Upper lobe of left lung (tissue), 6 donors: ENCODE measurements around the gene PRRC2C. TPM values are rescaled to one million over a fixed set of nuclear protein-coding genes. Genes with fewer than 3 reads are reported as not detected.

Experiments
- ATAC-seq, 2 donors: fragments of 200-7000 bp; cut with Tn5 transposase; one replicate each; pipeline ENCODE4 v1.9.1; 2022; ENCODE audit warnings: mild to moderate bottlenecking in 2 of 2, moderate library complexity in 2 of 2; ENCODE audit not compliant: low FRiP score in 2 of 2
- DNase-seq, 2 donors: peaks; one replicate each; pipeline ENCODE4 v3.0.0-alpha.2; 2019 to 2020
- H3K27ac ChIP-seq, 4 donors: fragments of 200-600 bp; sonication (generic); one replicate each; pipeline ENCODE4 v1.5.1; 2016 to 2019
- H3K27me3 ChIP-seq, 4 donors: fragments of 200-600 bp; sonication (generic); one replicate each; pipeline ENCODE4 v1.5.1; 2017 to 2019
- H3K36me3 ChIP-seq, 4 donors: fragments of 200-600 bp; sonication (generic); one replicate each; pipeline ENCODE4 v1.5.1; 2016 to 2019
- H3K4me1 ChIP-seq, 4 donors: fragments of 200-600 bp; sonication (generic); one replicate each; pipeline ENCODE4 v1.5.1; 2018 to 2019
- H3K4me3 ChIP-seq, 4 donors: fragments of 200-600 bp; sonication (generic); one replicate each; pipeline ENCODE4 v1.5.1; 2017 to 2019; ENCODE audit warnings: mild to moderate bottlenecking in 2 of 4, moderate library complexity in 1 of 4
- H3K9me3 ChIP-seq, 4 donors: fragments of 200-600 bp; sonication (generic); one replicate each; pipeline ENCODE4 v1.5.1; 2018 to 2019
- EP300 ChIP-seq, 4 donors: sonication (generic); formaldehyde crosslinking; IDR thresholded peaks; one replicate each; pipeline ENCODE4 v1.5.1; 2017; ENCODE audit warnings: antibody characterized with exemption in 4 of 4, control low read depth in 2 of 4
- POLR2A ChIP-seq, 4 donors: fragments of 450-650 bp; IDR thresholded peaks; one replicate each; pipeline ENCODE4 v1.5.1; 2016 to 2017; ENCODE audit warnings: antibody characterized with exemption in 4 of 4, mild to moderate bottlenecking in 2 of 4
- POLR2AphosphoS5 ChIP-seq, 2 donors: sonication (generic); formaldehyde crosslinking; IDR thresholded peaks; one replicate each; pipeline ENCODE4 v1.5.1; 2017; ENCODE audit warnings: antibody characterized with exemption in 2 of 2
- WGBS, 2 donors: methylation state at CpG; one replicate each; pipeline ENCODE4 v1.1.5; 2017 to 2018; 5-methylcytosine and 5-hydroxymethylcytosine counted together
- total RNA-seq, 6 donors: library from RNA; depleted of rRNA in 4 of 6; stranded (reverse); fragments of >200 nt in 4 of 6; gene quantifications; one replicate each; pipeline versions ENCODE4 v1.1.0 to v1.2.1, GENCODE V29; 2016 to 2021
- TF ChIP-seq, protein P1 (sequence below), 6 experiments: fragments of 450-650 bp in 4 of 6; fragments of 200-600 bp in 2 of 6; sonication (generic) in 2 of 6; IDR thresholded peaks; one replicate each; pipeline ENCODE4 v1.5.1; 2016 to 2019; ENCODE audit warnings: antibody characterized with exemption in 6 of 6
- donor health status: DM: no; HTN: no; CAD: no; lungs with moderate emphysema.
- donor health status: DM: no; HTN: yes; CAD: no; lungs with severe emphysema.

PRRC2C gene
- total RNA-seq, 6 donors from 2014 or later = 92.8 to 131 (median 112) TPM

DNA sequence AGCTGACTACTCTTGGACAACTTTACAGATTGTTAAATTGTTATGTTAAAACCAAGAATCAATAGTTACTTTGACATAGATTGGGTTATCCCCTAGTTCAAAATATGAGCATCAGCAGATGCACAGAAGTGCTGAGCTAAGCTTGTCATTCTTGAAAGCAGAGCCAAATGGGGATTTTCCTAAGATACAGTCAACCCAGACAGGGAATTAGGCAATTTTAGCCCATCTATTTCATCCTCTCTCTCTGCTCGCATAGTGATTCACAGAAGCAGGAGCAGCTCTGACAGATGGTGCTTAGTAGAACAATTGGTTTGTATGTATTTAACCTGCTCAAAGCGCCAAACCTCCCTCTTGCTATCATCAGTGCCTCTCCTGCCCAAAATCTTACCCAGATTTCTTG is 27.9 kb upstream of the PRRC2C start:
- no peak overlapping the region for H3K27ac ChIP-seq
- H3K36me3 ChIP-seq = no peaks in the 10 kb centered on the region
- ATAC-seq (peak in 1 of 2 donors; percentile 54), DNase-seq (no peak)
- H3K27me3 ChIP-seq = no peaks in the 10 kb centered on the region
- H3K4me1 ChIP-seq = no peaks in the 10 kb centered on the region
- TF ChIP-seq, protein P1, sequence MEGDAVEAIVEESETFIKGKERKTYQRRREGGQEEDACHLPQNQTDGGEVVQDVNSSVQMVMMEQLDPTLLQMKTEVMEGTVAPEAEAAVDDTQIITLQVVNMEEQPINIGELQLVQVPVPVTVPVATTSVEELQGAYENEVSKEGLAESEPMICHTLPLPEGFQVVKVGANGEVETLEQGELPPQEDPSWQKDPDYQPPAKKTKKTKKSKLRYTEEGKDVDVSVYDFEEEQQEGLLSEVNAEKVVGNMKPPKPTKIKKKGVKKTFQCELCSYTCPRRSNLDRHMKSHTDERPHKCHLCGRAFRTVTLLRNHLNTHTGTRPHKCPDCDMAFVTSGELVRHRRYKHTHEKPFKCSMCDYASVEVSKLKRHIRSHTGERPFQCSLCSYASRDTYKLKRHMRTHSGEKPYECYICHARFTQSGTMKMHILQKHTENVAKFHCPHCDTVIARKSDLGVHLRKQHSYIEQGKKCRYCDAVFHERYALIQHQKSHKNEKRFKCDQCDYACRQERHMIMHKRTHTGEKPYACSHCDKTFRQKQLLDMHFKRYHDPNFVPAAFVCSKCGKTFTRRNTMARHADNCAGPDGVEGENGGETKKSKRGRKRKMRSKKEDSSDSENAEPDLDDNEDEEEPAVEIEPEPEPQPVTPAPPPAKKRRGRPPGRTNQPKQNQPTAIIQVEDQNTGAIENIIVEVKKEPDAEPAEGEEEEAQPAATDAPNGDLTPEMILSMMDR (IDR thresholded peaks at IDR 0.05) = no peak
- no peak for TF ChIP-seq POLR2A (IDR thresholded peaks at IDR 0.05)
- TF ChIP-seq EP300 (IDR thresholded peaks at IDR 0.05) = no peak
- no peak for TF ChIP-seq POLR2AphosphoS5 (IDR thresholded peaks at IDR 0.05)
- no peak overlapping the region for H3K4me3 ChIP-seq
- no peaks in the 10 kb centered on the region for H3K9me3 ChIP-seq
- 74 to 79% methylated on average over 2 of the region's 2 CpGs for WGBS, 2 donors

DNA sequence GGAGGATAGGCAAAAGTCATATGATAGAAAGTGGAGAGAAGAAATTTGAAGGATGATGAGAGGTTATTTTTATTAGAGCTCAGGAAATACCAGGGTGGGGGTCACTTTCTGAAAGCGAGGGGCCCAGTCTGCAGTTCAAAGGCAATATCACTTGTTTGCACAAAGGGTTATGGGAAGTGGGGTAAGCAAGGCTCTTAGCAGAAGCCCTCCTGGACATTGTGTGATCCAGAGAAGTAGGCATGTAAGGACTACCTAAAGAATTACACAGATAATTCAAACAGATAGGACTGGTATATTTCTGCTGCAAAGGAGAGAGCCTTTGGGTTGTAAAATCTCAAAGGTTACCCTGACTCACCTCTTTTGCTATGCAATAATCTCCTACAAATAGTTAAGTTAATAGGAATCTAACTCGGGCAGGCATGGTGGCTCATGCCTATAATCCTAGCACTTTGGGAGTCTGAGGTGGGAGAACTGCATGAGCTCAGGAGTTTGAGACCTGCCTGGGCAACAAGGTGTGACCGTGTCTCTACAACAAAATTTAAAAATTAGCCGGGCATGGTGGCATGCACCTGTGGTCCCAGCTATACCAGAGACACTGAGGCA is 25.2 kb upstream of the PRRC2C start:
- Histone ChIP-seq H3K36me3 (no peaks in the 10 kb centered on the region), H3K27me3 (no peaks in the 10 kb centered on the region), H3K4me3 (no peak overlapping the region), H3K27ac (no peak overlapping the region), H3K4me1 (no peaks in the 10 kb centered on the region), H3K9me3 (no peaks in the 10 kb centered on the region)
- DNase-seq (no peak), ATAC-seq (no peak)
- TF ChIP-seq, protein P1 (IDR thresholded peaks at IDR 0.05) = no peak
- TF ChIP-seq POLR2AphosphoS5 (IDR thresholded peaks at IDR 0.05) (no peak), EP300 (IDR thresholded peaks at IDR 0.05) (no peak), POLR2A (IDR thresholded peaks at IDR 0.05) (no peak)
- WGBS, 2 donors = 66 to 78% methylated on average over 4 of the region's 4 CpGs

DNA sequence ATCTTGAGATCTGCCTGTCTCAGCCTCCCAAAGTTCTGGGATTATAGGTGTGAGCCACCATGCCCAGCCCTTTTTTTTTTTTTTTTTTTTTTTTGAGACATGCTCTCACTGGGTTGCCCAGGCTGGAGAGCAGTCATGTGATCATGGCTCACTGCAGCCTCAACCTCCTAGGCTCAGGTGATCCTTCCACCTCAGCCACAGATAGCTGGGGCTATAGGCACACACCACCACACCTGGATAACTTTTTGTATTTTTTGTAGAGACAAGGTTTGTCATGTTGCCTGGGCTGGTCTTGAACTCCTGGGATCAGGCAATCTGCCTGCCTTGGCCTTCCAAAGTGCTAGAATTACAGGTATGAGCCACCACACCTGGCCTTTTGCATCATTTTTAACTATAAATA is 17.7 kb upstream of the PRRC2C start:
- H3K9me3 ChIP-seq = no peaks in the 10 kb centered on the region
- no peak overlapping the region for H3K4me3 ChIP-seq
- no peaks in the 10 kb centered on the region for H3K27me3 ChIP-seq
- TF ChIP-seq, protein P1 (IDR thresholded peaks at IDR 0.05) = no peak
- TF ChIP-seq POLR2AphosphoS5 (IDR thresholded peaks at IDR 0.05) = no peak
- TF ChIP-seq EP300 (IDR thresholded peaks at IDR 0.05) = no peak
- no peak for TF ChIP-seq POLR2A (IDR thresholded peaks at IDR 0.05)
- no peak overlapping the region for H3K27ac ChIP-seq
- DNase-seq (no peak), ATAC-seq (no peak)
- H3K36me3 ChIP-seq = no peaks in the 10 kb centered on the region
- no peaks in the 10 kb centered on the region for H3K4me1 ChIP-seq

DNA sequence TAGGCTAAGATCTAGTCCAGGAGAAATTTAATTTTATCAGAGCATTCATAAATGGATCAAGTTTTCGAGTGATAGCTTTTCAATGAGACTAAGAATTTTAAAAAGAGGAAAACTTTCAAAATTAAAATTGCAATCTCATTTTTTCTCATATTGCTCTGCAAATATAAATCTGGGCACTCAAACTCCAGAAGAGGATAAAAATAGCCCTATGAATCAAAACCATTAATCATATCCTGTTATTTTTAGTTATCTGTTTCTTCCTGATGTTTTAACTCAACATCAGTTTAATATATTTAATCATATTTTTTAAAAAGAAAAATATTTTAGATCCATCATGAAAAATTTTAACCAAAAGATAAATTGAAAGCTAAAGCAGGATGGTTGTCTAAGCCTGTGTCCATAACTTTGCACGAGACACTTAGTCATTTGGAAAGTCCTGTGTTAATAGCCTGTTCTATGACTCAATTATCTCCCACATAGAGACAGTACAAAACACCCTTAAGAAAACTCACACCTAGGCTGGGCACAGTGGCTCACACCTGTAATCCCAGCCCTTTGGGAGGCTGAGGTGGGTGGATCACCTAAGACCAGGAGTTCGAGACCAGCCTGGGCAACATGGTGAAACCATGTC is 17.1 kb upstream of the PRRC2C start:
- no peak for TF ChIP-seq EP300 (IDR thresholded peaks at IDR 0.05)
- TF ChIP-seq, protein P1 (IDR thresholded peaks at IDR 0.05) = no peak
- no peak for TF ChIP-seq POLR2A (IDR thresholded peaks at IDR 0.05)
- no peak for TF ChIP-seq POLR2AphosphoS5 (IDR thresholded peaks at IDR 0.05)
- Histone ChIP-seq H3K27me3 (no peaks in the 10 kb centered on the region), H3K9me3 (no peaks in the 10 kb centered on the region), H3K4me1 (no peaks in the 10 kb centered on the region), H3K36me3 (no peaks in the 10 kb centered on the region), H3K4me3 (no peak overlapping the region), H3K27ac (no peak overlapping the region)
- 57 to 81% methylated on average over 3 of the region's 3 CpGs for WGBS, 2 donors
- no peak for DNase-seq
- ATAC-seq = no peak

DNA sequence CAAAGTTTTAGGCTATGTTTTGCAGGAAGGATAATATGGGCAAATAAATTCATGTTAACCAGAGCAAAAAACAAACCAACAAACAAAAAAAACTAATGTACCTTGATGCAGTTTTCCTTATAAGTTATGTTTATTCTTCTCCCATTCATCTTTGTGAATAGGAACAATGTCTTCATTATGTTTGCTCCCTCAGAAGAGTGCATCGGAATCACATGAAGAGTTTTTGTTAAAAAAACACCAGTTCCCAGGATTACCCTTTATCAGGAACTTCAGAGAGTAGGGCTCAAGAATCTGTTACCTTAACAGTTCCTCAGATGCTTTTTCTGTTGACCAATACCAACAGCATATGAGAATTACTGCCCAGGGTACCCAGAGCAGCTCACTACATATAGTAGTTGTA is 14.6 kb upstream of the PRRC2C start:
- Histone ChIP-seq H3K4me3 (no peak overlapping the region), H3K9me3 (no peaks in the 10 kb centered on the region), H3K27me3 (no peaks in the 10 kb centered on the region), H3K27ac (no peak overlapping the region), H3K4me1 (no peaks in the 10 kb centered on the region), H3K36me3 (no peaks in the 10 kb centered on the region)
- TF ChIP-seq EP300 (IDR thresholded peaks at IDR 0.05) = no peak
- TF ChIP-seq POLR2AphosphoS5 (IDR thresholded peaks at IDR 0.05) = no peak
- TF ChIP-seq POLR2A (IDR thresholded peaks at IDR 0.05) = no peak
- TF ChIP-seq, protein P1 (IDR thresholded peaks at IDR 0.05) = no peak
- no peak for DNase-seq
- WGBS, 2 donors = 76 to 77% methylated on average over 1 of the region's 1 CpG
- no peak for ATAC-seq
